ENCODE data around the gene TXNDC11. TPM values are rescaled to one million over a fixed set of nuclear protein-coding genes. Genes with fewer than 3 reads are reported as not detected.

The TXNDC11 gene
- polyA plus RNA-seq, 1 experiment: 45.1 TPM

- TF ChIP-seq, protein P1, sequence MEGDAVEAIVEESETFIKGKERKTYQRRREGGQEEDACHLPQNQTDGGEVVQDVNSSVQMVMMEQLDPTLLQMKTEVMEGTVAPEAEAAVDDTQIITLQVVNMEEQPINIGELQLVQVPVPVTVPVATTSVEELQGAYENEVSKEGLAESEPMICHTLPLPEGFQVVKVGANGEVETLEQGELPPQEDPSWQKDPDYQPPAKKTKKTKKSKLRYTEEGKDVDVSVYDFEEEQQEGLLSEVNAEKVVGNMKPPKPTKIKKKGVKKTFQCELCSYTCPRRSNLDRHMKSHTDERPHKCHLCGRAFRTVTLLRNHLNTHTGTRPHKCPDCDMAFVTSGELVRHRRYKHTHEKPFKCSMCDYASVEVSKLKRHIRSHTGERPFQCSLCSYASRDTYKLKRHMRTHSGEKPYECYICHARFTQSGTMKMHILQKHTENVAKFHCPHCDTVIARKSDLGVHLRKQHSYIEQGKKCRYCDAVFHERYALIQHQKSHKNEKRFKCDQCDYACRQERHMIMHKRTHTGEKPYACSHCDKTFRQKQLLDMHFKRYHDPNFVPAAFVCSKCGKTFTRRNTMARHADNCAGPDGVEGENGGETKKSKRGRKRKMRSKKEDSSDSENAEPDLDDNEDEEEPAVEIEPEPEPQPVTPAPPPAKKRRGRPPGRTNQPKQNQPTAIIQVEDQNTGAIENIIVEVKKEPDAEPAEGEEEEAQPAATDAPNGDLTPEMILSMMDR (IDR thresholded peaks at IDR 0.05; ENCODE audit: insufficient read depth, low read depth, low read length): no peak
- POLR2A ChIA-PET: no interaction called here
- H3K4me3 ChIP-seq (ENCODE audit: low read depth, low read length): no peak overlapping the region
- DNase-seq (ENCODE audit: low read depth): no peak
- H3K36me3 ChIP-seq (ENCODE audit: control insufficient read depth, insufficient read depth, low read length): no peaks in the 10 kb centered on the region
- CTCF ChIA-PET: interaction anchor here (1.5 kb wide), 1 partner anchor 12 kb away, joined by 6 read pairs; no protein-coding TSS in a partner anchor
- no peaks in the 10 kb centered on the region; the same call in 1 of the 2 replicates for H3K27me3 ChIP-seq (ENCODE audit: control insufficient read depth, insufficient read depth, low read length)
These were observed 87.0 kb downstream of the TXNDC11 start for GRCh38 chr16:11655655-11656054.

GRCh38 chr16:11651796-11652195, 90.9 kb downstream of the TXNDC11 start:
- DNase-seq (ENCODE audit: low read depth): no peak
- POLR2A ChIA-PET: no interaction called here
- no peaks in the 10 kb centered on the region; the same call in 1 of the 2 replicates for H3K27me3 ChIP-seq (ENCODE audit: control insufficient read depth, insufficient read depth, low read length)
- H3K36me3 ChIP-seq (ENCODE audit: control insufficient read depth, insufficient read depth, low read length): no peaks in the 10 kb centered on the region
- no peak overlapping the region for H3K4me3 ChIP-seq (ENCODE audit: low read depth, low read length)
- TF ChIP-seq, protein P1 (IDR thresholded peaks at IDR 0.05; ENCODE audit: insufficient read depth, low read depth, low read length): no peak
- CTCF ChIA-PET: no interaction called here

DNA sequence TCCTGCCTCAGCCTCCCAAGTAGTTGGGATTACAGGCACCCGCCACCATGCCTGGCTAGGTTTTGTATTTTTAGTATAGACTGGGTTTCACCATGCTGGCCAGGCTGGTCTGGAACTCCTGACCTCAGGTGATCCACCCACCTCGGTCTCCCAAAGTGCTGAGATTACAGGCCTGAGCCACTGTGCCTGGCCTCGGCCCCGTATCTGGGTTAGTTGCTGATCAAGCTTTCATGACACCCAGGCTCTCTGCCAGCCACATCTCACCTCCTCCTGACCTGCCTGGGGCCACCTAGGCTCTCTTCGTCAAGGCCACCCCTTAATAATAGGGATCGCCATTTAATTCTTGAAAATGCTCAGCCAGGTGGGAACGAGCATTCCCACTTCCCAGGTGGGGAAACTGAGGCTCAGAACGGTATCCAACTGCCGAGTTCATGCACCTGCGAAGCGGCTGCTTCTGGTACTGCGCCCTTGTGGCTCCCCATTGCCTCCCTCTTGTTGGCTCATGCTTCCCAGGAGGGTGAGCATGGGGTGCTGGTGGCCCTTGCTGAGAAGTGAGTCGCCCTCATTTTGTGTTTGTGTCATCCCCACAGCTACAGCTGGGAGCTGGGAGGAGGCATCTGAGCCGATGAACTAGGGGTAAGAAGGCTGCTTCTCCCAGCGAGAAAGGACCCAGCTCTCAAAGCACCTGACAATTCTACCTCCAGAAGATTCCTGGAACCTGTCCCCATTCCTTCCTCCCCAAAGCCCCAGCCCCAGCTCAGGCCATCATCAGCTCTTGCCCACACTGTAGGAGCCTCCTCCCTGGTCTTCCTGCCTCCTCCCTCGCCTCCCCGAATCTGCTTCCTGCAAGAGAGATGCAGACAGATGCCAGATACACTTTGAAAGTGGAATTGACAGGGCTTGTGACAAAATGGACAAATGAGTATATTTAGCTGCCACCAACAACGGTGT, 91.7 kb downstream of the TXNDC11 start:
- Histone ChIP-seq H3K4me3 (ENCODE audit: low read depth, low read length) (no peak overlapping the region), H3K27me3 (ENCODE audit: control insufficient read depth, insufficient read depth, low read length) (no peaks in the 10 kb centered on the region; the same call in 1 of the 2 replicates), H3K36me3 (ENCODE audit: control insufficient read depth, insufficient read depth, low read length) (no peaks in the 10 kb centered on the region)
- ChIA-PET POLR2A (no interaction called here), CTCF (interaction anchor here (1.7 kb wide), 1 partner anchor 10 kb away, joined by 6 read pairs; no protein-coding TSS in a partner anchor)
- no peak for DNase-seq (ENCODE audit: low read depth)
- TF ChIP-seq, protein P1 (IDR thresholded peaks at IDR 0.05; ENCODE audit: insufficient read depth, low read depth, low read length): no peak

DNA sequence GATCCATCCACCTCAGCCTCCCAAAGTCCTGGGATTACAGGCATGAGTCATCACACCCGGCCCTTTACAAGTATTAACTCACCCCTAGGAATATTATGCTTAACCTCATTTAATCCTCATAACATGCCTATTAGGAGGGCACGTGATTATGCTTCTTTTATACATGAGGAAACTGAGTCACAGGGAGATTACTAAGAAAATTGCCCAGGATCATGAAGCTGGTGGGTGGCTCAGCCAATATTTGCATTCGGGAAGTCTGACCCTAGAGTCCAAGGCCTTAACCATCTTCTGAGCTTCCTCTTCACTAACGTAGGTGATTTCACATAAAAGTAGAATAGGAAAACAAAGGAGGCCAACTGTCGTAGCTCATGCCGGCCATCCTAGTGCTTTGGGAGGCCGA, 93.4 kb downstream of the TXNDC11 start:
- no peak overlapping the region for H3K4me3 ChIP-seq (ENCODE audit: low read depth, low read length)
- ChIA-PET CTCF (interaction anchor here (0.6 to 1.7 kb wide), 2 partner anchors 8 to 87 kb away, joined by 3 to 6 read pairs; no protein-coding TSS in a partner anchor), POLR2A (no interaction called here)
- no peak for DNase-seq (ENCODE audit: low read depth)
- no peaks in the 10 kb centered on the region for H3K36me3 ChIP-seq (ENCODE audit: control insufficient read depth, insufficient read depth, low read length)
- no peaks in the 10 kb centered on the region for H3K27me3 ChIP-seq (ENCODE audit: control insufficient read depth, insufficient read depth, low read length)
- TF ChIP-seq, protein P1 (IDR thresholded peaks at IDR 0.05; ENCODE audit: insufficient read depth, low read depth, low read length): no peak

GRCh38 chr16:11642765-11643116, 99.9 kb downstream of the TXNDC11 start:
- ChIA-PET CTCF (interaction anchor here (0.9 to 4.9 kb wide), 6 partner anchors 21 to 235 kb away, joined by 3 to 62 read pairs (median 5); no protein-coding TSS in a partner anchor), POLR2A (no interaction called here)
- no peaks in the 10 kb centered on the region for H3K36me3 ChIP-seq (ENCODE audit: control insufficient read depth, insufficient read depth, low read length)
- TF ChIP-seq, protein P1 (IDR thresholded peaks at IDR 0.05; ENCODE audit: insufficient read depth, low read depth, low read length): no peak
- DNase-seq (ENCODE audit: low read depth): no peak
- H3K4me3 ChIP-seq (ENCODE audit: low read depth, low read length): no peak overlapping the region
- H3K27me3 ChIP-seq (ENCODE audit: control insufficient read depth, insufficient read depth, low read length): no peaks in the 10 kb centered on the region

Data from BJ (cell line).